HG03378 (cell line): ENCODE measurements around the gene NTN1.
"Not testable (repeated sequence)": the region's sequence is repeated elsewhere in the genome, so short reads cannot be mapped to it uniquely, and the experiment has no call there.

ENCODE experiments used
- ATAC-seq: cut with Tn5 transposase; IDR thresholded peaks from one replicate; pipeline ENCODE4 v1.9.1; 2021; ENCODE audit warnings: mild to moderate bottlenecking, moderate library complexity; ENCODE audit not compliant: unreplicated experiment

The NTN1 gene

DNA sequence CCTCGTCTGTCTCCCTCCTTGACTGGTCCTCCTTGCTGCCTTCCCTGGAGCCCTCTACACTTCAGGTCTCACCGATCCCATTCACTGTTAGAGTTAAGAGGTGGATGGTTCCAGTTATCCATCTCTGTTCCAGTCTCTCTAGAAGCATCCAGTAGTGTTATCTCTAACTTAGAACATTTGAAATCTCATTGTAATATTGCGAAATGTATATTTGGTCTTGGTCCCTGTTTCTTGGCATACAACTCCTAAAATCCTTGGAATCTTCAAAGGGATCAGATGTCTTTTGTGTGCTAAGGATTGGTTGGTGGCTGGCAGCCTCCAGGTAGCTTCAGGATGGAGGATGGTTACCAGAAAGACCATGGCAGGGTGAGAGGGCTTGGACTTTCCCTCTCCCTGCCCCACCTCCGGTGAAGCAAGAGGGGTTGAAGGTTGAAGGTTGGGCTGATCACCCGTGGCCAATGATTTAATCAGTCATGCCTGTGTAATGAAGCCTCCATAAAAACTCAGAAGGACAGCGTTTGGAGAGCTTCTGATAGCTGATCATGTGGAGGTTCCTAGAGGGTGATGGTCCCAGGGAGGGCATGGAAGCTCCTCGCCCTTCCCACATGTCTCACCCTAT, 59.1 kb downstream of the NTN1 start:
- ATAC-seq, result no peak

DNA sequence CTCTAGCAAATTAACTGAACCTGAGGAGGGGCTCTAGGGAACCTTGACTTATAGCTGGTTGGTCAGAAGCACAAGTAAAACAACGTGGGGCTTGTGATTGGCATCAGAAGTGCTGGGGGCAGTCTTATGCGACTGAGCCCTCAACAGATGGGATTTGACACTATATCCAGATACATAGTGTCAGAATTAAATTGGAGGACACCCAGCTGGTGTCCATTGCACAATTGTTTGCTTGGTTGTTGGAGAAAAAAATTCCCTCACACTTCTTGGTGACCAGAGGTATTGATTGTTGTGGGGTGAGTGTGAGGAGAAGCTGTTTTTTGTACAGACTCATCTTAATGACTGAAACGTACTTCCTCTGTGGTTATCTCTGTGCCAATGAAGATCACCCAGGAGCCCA, 59.7 kb downstream of the NTN1 start:
- ATAC-seq, result no peak

DNA sequence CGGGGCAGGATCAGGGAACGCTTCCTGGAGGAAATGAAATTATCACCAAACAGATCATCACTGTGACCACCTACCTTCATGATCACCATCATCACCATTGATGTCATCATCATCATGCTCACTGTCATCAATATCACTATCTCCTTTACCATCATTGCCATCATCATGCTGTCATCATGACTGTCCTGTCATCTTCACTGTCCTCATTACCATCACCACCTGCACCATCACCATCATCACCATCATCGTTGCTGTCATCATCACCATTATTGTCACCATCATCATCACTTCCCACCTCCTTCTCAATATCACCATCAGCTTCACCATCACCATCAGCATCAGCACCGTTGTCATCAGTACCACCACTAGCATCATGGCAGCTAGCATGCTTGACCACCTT, 65.3 kb downstream of the NTN1 start:
- ATAC-seq, result no peak

DNA sequence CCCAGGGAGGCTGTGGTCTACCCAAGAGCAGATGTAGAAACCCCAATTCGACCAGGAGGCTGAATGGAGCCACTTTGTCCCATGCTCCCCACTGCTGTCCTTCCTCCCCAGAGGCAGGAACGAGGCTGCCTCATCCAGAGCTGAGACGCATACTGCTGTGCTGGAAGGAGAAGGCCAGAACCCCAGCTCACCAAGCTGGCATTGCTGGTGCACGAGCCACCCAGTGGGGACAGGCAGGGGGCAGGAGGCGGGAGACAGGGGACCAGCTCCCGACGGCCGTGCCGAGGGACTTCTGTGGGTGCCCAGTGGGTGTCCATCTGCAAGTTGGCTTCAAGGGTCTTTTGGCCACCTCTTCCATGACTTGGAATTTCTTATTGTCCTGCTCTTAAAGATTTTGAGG, 66.6 kb downstream of the NTN1 start:
- no peak for ATAC-seq

DNA sequence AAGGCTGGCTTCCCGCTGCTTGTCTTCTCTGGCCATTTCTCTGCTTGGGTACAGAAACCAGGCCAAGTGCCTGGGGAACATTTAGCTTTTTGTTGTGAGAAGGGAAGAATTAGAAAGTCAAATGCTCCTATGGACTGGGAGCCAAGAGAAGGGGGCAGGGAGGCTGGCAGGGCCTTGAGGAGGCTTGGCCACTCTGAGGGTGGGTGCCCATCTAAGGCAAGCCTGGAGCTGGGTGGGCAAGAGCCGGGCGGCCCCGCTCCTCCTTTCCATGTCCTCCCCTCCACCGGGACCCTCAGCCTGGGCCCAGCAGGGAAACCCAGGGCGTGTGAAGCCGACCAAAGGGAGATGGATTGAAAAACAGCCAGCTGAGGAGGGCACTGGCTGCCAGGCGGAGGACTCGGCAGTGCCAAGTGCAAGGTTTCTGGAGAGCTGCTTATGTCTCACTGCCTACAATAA, 69.4 kb downstream of the NTN1 start:
- no peak for ATAC-seq

DNA sequence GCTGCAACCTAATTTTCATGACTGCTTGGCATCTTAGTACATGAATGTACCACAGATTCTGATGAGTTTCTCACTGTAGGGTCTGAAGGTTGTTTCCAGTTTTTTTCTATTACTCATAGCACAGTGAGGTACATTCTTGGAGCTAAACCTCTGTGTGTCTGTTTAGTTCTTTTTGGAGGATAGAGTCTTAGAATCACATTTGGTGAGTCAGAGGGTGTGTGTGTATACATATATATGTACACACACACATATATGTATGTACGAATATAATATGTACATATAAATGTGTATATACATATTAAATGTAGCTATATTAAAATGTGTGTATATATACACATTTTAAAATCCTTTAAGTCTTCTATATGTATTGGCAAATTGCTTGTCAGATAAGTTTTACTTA, 72.9 kb downstream of the NTN1 start:
- no peak for ATAC-seq

DNA sequence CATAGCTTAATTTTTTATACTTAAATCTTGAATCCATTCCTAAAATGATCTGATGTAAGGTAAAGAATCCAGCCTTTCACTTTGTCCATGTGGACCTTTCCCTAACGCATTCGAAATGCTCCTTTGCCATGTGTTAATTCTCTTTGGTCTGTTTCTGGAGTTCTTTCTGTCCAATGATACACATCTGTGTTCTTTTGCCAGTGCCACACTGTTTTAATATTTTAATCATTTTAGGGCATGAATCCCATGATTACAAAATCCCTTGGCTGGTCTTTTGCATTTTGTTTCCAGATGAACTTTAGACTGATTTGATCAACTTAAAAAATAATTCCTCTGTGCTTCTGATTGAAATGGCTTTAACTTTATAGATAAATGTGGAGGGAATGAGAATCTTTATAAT, 74.1 kb downstream of the NTN1 start:
- ATAC-seq, result no peak

DNA sequence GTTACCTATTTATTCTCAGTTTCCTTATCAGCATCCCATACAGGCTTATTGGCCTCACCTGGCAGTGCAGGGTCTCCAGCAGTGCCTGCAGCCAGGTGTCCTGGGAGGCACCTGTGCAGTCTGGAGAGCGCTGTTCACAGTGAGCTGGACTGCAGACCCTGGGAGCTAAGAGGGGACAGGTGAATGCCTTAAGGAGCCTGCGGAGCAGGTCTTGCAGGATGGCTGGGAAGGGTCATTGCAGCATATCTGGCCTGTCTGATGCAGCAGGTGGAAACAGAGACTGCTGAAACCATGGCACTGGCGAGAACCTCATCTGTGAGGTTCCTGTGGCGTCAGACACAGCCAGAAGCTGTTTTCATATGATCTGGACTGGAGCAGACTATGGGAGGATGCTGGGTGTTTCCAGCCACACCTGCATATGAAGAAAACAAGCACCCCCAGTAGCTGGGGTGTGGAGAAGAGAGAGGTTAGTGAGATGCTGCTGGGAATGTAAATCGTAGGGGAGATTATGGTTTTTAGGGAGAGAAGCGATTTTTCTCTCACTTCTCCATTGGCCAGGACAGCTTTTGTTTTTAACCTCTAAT, 77.0 kb downstream of the NTN1 start:
- no peak for ATAC-seq

DNA sequence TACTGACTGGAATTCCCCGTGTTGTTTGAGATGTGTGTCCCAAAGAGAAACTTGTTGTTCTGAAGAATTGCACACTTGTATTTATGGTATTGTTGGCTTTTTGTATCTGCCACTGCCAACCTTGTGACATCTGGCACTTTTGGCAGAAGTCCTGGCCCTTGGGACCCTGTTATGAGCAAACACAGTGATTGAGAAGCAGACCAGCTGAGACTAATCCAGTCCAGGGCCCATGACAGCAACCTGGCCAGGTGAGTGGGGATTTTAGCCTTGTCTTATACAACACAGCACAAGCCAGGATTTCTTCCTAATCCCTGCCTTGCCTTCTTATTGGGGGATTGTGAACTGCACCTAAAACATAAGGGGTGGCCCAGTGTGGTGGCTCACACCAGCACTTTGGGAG, 80.0 kb downstream of the NTN1 start:
- ATAC-seq, result no peak

DNA sequence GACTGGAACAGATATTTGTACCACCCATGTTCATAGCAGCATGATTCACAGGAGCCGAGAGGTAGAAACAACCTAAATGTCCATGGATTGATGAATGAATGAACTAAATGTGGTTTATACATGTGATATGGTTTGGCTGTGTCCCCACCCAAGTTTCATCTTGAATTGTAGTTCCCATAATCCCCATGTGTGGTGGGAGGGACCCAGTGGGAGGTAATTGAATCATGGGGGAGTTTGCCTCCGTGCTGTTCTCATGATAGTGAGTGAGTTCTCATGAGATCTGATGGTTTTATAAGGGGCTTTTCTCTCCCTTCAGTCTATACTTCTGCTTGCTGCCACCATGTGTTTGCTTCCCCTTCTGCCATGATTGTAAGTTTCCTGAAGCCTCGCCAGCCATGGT, 81.9 kb downstream of the NTN1 start:
- not testable (repeated sequence) for ATAC-seq

DNA sequence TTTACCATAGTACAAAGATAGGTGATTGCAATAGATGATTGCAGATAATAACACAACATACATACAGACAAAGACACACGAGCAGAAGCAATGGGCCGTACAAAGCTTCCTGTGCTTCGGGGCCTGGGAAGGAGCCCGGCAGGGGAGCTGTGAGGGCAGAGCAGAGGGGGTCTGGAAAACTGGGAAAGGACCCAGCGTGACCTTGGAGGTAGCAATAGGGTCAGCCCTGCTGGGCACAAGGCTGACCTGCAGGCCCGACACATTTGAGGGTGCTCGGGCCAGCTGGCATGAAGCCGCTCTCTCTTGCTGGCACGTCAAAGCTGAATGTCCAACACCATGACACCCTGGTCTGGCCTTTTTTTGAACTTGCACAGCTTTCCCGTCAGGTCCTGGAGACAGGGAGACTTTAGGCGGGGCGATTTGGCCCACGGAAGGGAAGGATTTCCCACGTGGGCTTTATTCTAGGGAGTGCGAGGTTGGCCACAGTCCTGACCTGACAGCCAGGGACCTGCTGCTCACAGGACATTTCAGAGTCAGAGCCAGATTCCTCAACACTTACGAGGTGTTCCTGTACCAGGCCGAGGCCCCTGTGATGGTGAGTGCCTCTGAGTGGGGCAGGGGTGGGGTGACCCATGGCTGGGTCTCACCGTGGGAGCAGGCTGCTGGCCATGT, 83.2 kb downstream of the NTN1 start:
- no peak for ATAC-seq

DNA sequence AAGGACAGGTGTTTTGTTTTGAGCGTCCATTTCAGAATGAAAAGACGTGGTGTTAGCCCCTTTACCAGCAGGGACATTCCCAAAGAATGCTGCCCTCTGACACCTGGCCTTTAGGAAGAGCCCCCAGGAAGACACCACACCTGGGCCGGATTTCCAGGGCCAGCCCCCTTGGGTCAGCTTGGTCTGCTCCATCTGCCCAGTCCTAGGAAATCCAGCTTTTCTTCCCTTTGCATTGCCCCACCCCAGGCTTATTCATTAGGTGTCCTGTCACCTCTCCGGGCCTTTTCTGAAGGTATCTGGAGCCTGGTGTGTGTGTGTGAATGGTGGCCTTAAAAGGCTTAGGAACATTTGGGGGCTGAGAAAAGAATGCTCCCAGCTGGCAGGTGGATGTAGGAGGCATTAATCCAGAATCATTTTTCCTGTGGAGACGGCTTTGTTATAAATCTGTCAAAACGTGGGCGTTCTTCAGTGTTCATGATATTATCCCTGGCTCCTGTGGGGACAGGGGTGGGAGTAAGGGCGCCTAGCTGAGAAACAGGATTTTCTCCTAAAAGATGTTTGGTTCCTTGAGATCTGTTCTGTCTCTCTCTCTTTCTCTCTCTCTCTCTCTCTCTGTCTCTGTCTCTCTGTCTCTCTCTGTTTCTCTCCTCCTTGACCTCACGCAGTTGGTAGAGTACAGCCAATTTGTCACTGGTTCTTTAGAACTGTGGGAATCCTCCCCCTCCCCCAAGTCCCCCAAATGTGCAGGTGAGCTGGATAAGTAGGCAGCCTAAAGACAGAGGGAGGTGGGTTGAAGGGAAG, 84.0 kb downstream of the NTN1 start:
- ATAC-seq, result no peak

DNA sequence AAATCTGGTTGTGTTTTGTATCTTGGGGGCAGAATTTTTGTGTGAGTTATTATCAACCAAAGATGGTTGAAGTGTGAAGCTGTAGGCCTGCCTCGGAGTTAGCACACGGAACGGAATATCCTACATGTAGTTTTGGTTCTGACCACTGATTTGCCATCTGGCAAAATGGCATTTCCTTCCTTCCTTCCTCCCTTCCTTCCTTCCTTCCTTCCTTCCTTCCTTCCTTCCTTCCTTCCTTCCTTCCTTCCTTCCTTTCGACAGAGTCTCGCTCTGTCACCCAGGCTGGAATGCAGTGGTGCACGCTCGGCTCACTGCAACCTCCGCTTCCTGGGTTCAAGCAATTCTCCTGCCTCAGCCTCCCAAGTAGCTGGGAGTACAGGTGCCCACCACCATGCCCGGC, 85.0 kb downstream of the NTN1 start:
- not testable (repeated sequence) for ATAC-seq

DNA sequence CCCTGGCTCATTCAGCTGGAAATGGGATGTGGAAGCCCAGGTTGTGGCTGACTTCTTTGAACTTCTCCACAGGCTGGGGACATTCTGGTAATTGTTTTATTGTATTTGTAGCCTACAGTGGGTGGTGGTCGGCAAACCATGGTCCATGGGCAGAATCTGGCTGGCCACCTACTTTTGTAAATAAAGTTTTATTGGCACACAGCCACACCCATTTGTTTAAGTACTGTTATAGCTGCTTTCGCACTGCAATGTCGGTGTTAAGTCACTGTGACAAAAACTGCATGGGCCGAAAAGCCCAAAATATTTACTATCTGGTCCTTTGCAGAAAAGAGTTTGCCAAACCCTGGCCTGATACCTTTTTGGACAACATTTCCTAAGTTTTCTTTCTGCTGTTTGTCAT, 86.2 kb downstream of the NTN1 start:
- ATAC-seq, result no peak

DNA sequence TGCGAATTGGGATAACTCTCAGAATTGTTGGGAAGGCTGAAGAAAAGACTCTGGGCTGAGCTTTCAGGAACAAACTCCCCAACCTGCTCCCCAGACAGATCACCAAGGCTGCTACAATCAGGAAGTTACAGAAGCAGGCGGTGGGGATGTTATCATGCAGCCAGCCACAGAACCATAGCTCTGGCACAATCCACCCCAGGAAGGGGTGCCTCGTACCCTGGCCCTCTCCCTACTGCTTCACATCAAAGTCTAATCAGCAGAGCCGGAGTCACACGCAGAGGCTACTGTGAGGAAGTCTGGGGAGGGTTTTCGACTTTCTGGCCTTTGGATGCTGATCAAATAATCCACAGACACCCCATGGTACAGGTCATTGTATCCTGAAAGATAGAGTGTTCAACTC, 86.8 kb downstream of the NTN1 start:
- ATAC-seq, result no peak

DNA sequence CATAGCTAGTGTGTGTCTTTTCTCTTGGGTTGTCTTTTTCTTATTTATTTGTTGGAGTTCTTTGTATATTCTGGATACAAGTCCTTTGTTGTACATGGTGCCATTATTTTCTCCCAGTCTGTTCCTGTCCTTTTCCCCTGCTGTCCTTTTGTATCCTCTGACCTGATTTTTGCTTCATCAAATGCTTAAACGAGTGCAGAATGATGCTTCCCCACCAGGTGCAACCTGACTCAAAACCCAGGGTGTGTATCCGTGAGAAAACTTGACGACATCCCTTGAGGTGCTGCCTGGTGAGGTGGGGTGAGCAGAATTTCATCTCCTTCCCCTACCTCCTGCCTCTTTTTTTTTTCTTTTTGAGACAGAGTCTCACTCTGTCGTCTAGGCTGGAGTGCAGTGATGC, 88.6 kb downstream of the NTN1 start:
- no peak for ATAC-seq

DNA sequence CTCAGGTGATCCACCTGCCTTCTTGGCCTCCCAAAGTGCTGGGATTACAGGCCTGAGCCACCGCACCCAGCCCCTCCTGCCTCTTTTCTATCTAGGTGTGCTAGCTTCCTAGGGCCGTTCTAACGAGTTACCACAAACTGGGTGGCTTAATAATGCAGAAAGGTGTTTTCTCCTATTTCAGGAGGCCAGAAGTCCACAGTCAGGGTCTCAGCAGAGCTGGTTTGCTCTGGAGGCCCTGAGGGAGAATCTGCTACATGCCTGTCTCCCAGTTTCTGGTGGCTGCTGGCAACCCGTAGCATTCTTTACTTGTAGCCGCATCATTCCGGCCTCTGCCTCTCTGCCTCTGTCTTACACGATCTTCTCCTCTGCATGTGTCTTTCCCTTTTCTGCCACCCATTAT, 89.2 kb downstream of the NTN1 start:
- no peak for ATAC-seq

DNA sequence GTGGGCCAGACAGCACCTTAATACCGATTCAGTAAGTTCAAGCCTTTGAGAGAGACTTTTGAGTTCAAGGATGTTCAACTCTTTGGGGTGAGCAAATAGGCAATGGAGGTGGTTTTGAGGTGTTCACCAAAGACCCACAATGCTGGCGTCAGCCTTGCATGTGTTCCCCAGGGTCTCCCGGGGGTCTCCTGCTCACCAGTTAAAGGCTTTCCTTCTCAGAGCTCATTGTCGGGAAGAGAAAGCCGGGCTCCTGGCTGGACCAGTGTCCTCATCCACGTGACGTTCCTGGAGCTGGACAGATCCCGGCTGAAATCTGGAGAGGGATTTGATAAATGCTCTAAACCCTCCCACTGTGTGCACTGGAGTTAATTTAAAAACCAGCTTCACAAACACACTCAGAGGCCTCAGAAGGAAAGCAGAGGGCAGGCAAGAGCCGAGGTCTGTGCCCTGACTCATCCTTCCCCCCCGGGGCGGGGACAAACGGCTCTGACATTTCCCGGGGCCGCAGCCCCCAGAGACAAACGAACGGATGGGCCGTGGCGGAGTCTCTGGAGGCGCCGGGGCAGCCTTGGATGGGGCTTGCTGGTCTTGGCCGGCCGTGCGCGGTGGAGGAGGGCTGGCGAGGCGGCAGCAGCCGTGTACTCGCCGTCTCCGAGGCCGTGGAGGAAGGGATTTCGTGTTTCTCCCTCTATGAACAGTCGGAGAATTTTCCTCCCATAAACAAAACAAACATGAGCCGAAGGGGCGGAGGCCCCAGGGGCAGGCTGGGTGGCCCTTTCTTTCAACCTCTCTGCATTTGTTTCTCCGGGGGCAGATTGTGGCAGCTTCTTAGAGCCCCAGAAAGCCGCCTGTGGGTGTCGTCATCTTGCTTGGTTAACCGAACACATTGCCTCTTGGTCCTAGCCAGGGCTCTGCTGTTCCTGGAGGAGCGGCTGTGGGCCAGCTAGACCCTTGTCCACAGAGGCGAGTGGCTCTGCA, 94.2 kb downstream of the NTN1 start:
- ATAC-seq, result no peak

DNA sequence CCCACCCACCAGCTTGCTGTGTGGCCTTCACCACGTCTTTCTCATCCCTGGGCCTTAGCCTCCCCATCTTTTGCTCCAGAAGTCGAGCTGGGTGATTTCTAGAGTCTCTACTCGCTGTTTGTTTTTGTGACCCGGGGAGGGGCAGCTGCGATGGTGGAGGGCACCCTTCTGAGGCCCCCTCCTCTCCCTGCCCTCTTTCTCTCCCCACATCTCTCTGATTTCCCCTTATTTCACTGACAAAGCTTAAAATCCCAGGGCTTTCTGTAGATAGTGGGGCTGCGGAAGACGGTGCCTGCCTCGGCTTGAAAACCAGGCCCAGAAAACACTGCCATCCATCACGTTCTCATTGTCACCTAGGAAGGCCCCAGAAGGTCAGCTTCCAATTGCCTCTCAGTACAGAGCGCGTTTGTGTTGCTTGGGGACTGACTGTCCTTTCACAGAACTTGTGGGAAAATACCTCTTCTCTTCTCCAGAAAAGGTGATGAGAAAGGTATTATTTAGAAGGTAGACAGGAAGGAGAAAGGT, 95.1 kb downstream of the NTN1 start:
- ATAC-seq, result no peak

DNA sequence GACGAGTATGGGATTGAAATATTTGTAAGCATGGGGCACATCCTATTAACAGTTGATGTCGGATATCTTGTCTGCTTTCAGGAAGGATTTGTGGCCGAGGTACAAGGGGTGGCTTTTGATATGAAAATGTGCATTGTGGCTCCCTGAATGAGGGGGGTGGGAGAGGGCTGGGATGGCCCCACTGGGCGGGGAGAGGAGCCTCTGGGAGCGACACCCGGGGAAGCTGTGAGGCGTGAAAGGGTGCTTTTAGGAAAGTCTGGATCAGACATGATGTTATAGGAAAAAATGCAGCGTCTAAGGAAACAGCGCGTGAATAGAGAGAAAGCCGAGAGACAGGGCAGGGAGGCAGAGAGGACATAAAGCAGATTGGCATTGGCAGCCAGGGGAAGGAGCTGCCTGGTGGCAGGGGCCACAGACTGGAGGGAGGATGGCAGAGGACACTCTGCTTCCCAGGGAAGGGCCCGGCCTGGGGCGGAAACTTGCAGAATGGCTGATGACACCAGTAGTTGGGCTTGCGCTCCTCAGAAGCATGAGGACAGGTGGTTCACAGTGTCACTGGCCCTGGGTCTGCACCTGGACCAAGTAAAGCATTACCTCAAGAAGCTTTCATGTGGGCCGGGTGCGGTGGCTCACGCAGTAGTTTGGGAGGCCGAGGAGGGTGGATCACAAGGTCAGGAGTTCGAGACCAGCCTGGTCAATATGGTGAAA, 95.7 kb downstream of the NTN1 start:
- no peak for ATAC-seq
